Hepatocyte (in vitro differentiated cells): ENCODE results near the gene SERPINB1. TPM values are rescaled to one million over a fixed set of nuclear protein-coding genes. Genes with fewer than 3 reads are reported as not detected.

Experiments
- DNase-seq: peaks from one replicate; pipeline ENCODE4 v3.0.0-alpha.2; 2016; ENCODE audit warnings: low spot score
- H2AFZ ChIP-seq: fragments of 200-600 bp; sonication (generic); 2 replicates; pipeline ENCODE4 v1.6.0; 2016; ENCODE audit warnings: antibody characterized with exemption, mild to moderate bottlenecking
- H3K27ac ChIP-seq: fragments of 200-600 bp; sonication (generic); 2 replicates; pipeline ENCODE4 v1.5.1; 2016; ENCODE audit warnings: mild to moderate bottlenecking
- H3K27me3 ChIP-seq: fragments of 200-600 bp; sonication (generic); 2 replicates; pipeline ENCODE4 v1.6.1; 2016
- H3K36me3 ChIP-seq: fragments of 200-600 bp; sonication (generic); replicated peaks from 2 replicates; pipeline ENCODE4 v1.5.1; 2016; ENCODE audit warnings: low read depth; ENCODE audit not compliant: insufficient read depth
- H3K4me1 ChIP-seq: fragments of 200-600 bp; sonication (generic); 2 replicates; pipeline ENCODE4 v1.5.1; 2016; ENCODE audit warnings: mild to moderate bottlenecking, moderate library complexity; ENCODE audit not compliant: insufficient read depth
- H3K4me2 ChIP-seq: fragments of 200-600 bp; sonication (generic); 2 replicates; pipeline ENCODE4 v1.6.0; 2016
- H3K4me3 ChIP-seq: fragments of 200-600 bp; sonication (generic); 2 replicates; pipeline ENCODE4 v1.5.1; 2016; ENCODE audit warnings: mild to moderate bottlenecking
- H3K79me2 ChIP-seq: fragments of 200-600 bp; sonication (generic); 2 replicates; pipeline ENCODE4 v1.6.0; 2017; ENCODE audit warnings: mild to moderate bottlenecking
- H3K9me2 ChIP-seq: fragments of 200-600 bp; sonication (generic); replicated peaks from 2 replicates; pipeline ENCODE4 v1.6.0; 2017; ENCODE audit warnings: mild to moderate bottlenecking; ENCODE audit not compliant: insufficient read depth
- H3K9me3 ChIP-seq: fragments of 200-600 bp; sonication (generic); 2 replicates; pipeline ENCODE4 v1.5.1; 2016; ENCODE audit warnings: low read depth, mild to moderate bottlenecking
- H4K20me1 ChIP-seq: fragments of 200-600 bp; sonication (generic); 2 replicates; pipeline ENCODE4 v1.6.0; 2016; ENCODE audit warnings: mild to moderate bottlenecking; ENCODE audit not compliant: insufficient read depth, poor library complexity, severe bottlenecking
- CTCF ChIP-seq: fragments of 200-600 bp; sonication (generic); IDR thresholded peaks from 2 replicates; pipeline ENCODE4 v1.5.1; 2016; ENCODE audit warnings: antibody characterized with exemption, mild to moderate bottlenecking; ENCODE audit not compliant: poor library complexity
- EZH2 ChIP-seq: fragments of 200-600 bp; sonication (generic); IDR thresholded peaks from 2 replicates; pipeline ENCODE4 v1.6.1; 2016; ENCODE audit warnings: antibody characterized with exemption, mild to moderate bottlenecking, borderline replicate concordance
- EZH2phosphoT487 ChIP-seq: fragments of 200-600 bp; sonication (generic); IDR thresholded peaks from one replicate; pipeline ENCODE4 v1.6.1; 2018; ENCODE audit warnings: antibody characterized with exemption, mild to moderate bottlenecking, low read depth, moderate library complexity; ENCODE audit not compliant: unreplicated experiment, severe bottlenecking
- WGBS: methylation state at CpG from one replicate; pipeline ENCODE4 v1.1.6; 2016; ENCODE audit warnings: low lambda C conversion rate; ENCODE audit errors: missing lambda C conversion rate; 5-methylcytosine and 5-hydroxymethylcytosine counted together
- polyA plus RNA-seq: library from polyadenylated mRNA; unstranded; fragments of >200 nt; fragmentation: Nextera tagmentation; extraction: Ambion mirVana; gene quantifications from 2 replicates; pipeline ENCODE4 v1.2.1, GENCODE V29; 2016
- total RNA-seq: library from RNA; depleted of rRNA; stranded (reverse); fragments of >200 nt; gene quantifications from 2 replicates; pipeline ENCODE4 v1.2.3, GENCODE V29; 2014

The SERPINB1 gene
- total and polyA plus RNA-seq, 2 experiments from 2014 or later: 45.9 to 57.0 TPM

GRCh38 chr6:2798586-2799134 is 43.0 kb downstream of the SERPINB1 start:
- peaks cover 7% of the 10 kb centered on the region for H3K4me1 ChIP-seq
- no peaks in the 10 kb centered on the region for H3K27me3 ChIP-seq
- H3K36me3 ChIP-seq: no peaks in the 10 kb centered on the region
- no peaks in the 10 kb centered on the region for H3K9me3 ChIP-seq
- H3K79me2 ChIP-seq: peaks cover 3% of the 10 kb centered on the region
- no peak overlapping the region for H3K27ac ChIP-seq
- no peak for TF ChIP-seq EZH2phosphoT487
- no peak for TF ChIP-seq CTCF
- TF ChIP-seq EZH2: no peak
- H3K4me3 ChIP-seq: no peak overlapping the region
- no peak overlapping the region for H3K4me2 ChIP-seq
- no peak overlapping the region for H2AFZ ChIP-seq
- no peak for DNase-seq
- 86% methylated on average over 10 of the region's 11 CpGs for WGBS
- no peaks in the 10 kb centered on the region for H4K20me1 ChIP-seq
- no peaks in the 10 kb centered on the region for H3K9me2 ChIP-seq

- Histone ChIP-seq H3K36me3 (no peaks in the 10 kb centered on the region), H2AFZ (no peak overlapping the region), H4K20me1 (no peaks in the 10 kb centered on the region), H3K9me3 (no peaks in the 10 kb centered on the region), H3K27me3 (no peaks in the 10 kb centered on the region), H3K79me2 (peaks cover 3% of the 10 kb centered on the region), H3K4me3 (no peak overlapping the region), H3K4me2 (no peak overlapping the region), H3K9me2 (no peaks in the 10 kb centered on the region), H3K4me1 (peaks cover 8% of the 10 kb centered on the region), H3K27ac (peak overlapping the region; percentile 81)
- DNase-seq: peak; percentile 64
- TF ChIP-seq EZH2: no peak
- no peak for TF ChIP-seq CTCF
- no peak for TF ChIP-seq EZH2phosphoT487
- 53% methylated on average over 3 of the region's 3 CpGs for WGBS
These were observed 44.1 kb downstream of the SERPINB1 start for GRCh38 chr6:2797564-2798031.

- no peaks in the 10 kb centered on the region for H3K9me2 ChIP-seq
- WGBS: 79% methylated on average over 6 of the region's 6 CpGs
- no peaks in the 10 kb centered on the region for H3K36me3 ChIP-seq
- TF ChIP-seq EZH2 (no peak), CTCF (no peak), EZH2phosphoT487 (no peak)
- no peak overlapping the region for H2AFZ ChIP-seq
- no peaks in the 10 kb centered on the region for H4K20me1 ChIP-seq
- no peaks in the 10 kb centered on the region for H3K27me3 ChIP-seq
- H3K9me3 ChIP-seq: no peaks in the 10 kb centered on the region
- H3K4me1 ChIP-seq: peaks cover 8% of the 10 kb centered on the region
- H3K4me2 ChIP-seq: no peak overlapping the region
- peak overlapping the region; percentile 81 for H3K27ac ChIP-seq
- DNase-seq: no peak
- peaks cover 6% of the 10 kb centered on the region for H3K79me2 ChIP-seq
- no peak overlapping the region for H3K4me3 ChIP-seq
These were observed 44.8 kb downstream of the SERPINB1 start for GRCh38 chr6:2796861-2797260.
